H9 (cell line): ENCODE results near the gene CNIH2. TPM values are rescaled to one million over a fixed set of nuclear protein-coding genes. Genes with fewer than 3 reads are reported as not detected.

Experiments
- DNase-seq: peaks from one replicate; pipeline ENCODE4 v3.0.0-alpha.2; 2017
- H2AFZ ChIP-seq: one replicate; pipeline ENCODE4 v1.6.1; 2013; ENCODE audit warnings: mild to moderate bottlenecking, low read length, control low read depth, moderate library complexity
- H2AK5ac ChIP-seq: 2 replicates; pipeline ENCODE4 v1.6.1; 2013; ENCODE audit warnings: low read length, control low read depth, mixed read lengths; ENCODE audit not compliant: insufficient read length
- H2BK120ac ChIP-seq: one replicate; pipeline ENCODE4 v1.6.1; 2013; ENCODE audit warnings: low read depth, mild to moderate bottlenecking, low read length, control low read depth, inconsistent platforms; ENCODE audit not compliant: poor library complexity, severe bottlenecking
- H2BK12ac ChIP-seq: 2 replicates; pipeline ENCODE4 v1.6.1; 2013; ENCODE audit warnings: low read length, control low read depth, mixed read lengths, low read depth; ENCODE audit not compliant: insufficient read length
- H2BK15ac ChIP-seq: 2 replicates; pipeline ENCODE4 v1.6.1; 2013; ENCODE audit warnings: low read depth, low read length, control low read depth
- H2BK20ac ChIP-seq: one replicate; pipeline ENCODE4 v1.6.1; 2013; ENCODE audit warnings: low read depth, mild to moderate bottlenecking, low read length, control low read depth, inconsistent platforms; ENCODE audit not compliant: poor library complexity, severe bottlenecking
- H2BK5ac ChIP-seq: 2 replicates; pipeline ENCODE4 v1.6.1; 2013; ENCODE audit warnings: low read length, control low read depth, mixed read lengths; ENCODE audit not compliant: insufficient read length
- H3K14ac ChIP-seq: 2 replicates; pipeline ENCODE4 v1.6.1; 2013; ENCODE audit warnings: low read length, control low read depth; ENCODE audit not compliant: insufficient read depth
- H3K18ac ChIP-seq: 2 replicates; pipeline ENCODE4 v1.6.1; 2013; ENCODE audit warnings: low read depth, mild to moderate bottlenecking, mixed read lengths, low read length, control low read depth; ENCODE audit not compliant: insufficient read length
- H3K23ac ChIP-seq: 2 replicates; pipeline ENCODE4 v1.6.1; 2013; ENCODE audit warnings: low read length, control low read depth, mixed read lengths, low read depth; ENCODE audit not compliant: insufficient read length
- H3K23me2 ChIP-seq: 2 replicates; pipeline ENCODE4 v1.6.1; 2013; ENCODE audit warnings: low read depth, mild to moderate bottlenecking, mixed read lengths, low read length, control low read depth; ENCODE audit not compliant: insufficient read length, poor library complexity, severe bottlenecking
- H3K27ac ChIP-seq: 2 replicates; pipeline ENCODE4 v1.5.1; 2013; ENCODE audit warnings: low read length, control low read depth, mixed read lengths, low read depth; ENCODE audit not compliant: insufficient read length
- H3K27me3 ChIP-seq: 2 replicates; pipeline ENCODE4 v1.6.1; 2013; ENCODE audit warnings: low read length, control low read depth, inconsistent platforms; ENCODE audit not compliant: insufficient read depth
- H3K4ac ChIP-seq: 2 replicates; pipeline ENCODE4 v1.6.1; 2013; ENCODE audit warnings: low read depth, mild to moderate bottlenecking, control low read depth, inconsistent platforms, low read length, moderate library complexity
- H3K4me1 ChIP-seq: 2 replicates; pipeline ENCODE4 v1.6.1; 2013; ENCODE audit warnings: low read length, control low read depth, inconsistent platforms; ENCODE audit not compliant: insufficient read depth
- H3K4me2 ChIP-seq: 2 replicates; pipeline ENCODE4 v1.6.1; 2013; ENCODE audit warnings: low read length, control low read depth, mixed read lengths; ENCODE audit not compliant: insufficient read length, insufficient read depth
- H3K56ac ChIP-seq: 2 replicates; pipeline ENCODE4 v1.6.1; 2013; ENCODE audit warnings: low read depth, mild to moderate bottlenecking, mixed read lengths, low read length, control low read depth; ENCODE audit not compliant: insufficient read length
- H3K79me1 ChIP-seq: 2 replicates; pipeline ENCODE4 v1.6.1; 2013; ENCODE audit warnings: low read depth, mild to moderate bottlenecking, moderate library complexity, low read length, control low read depth, inconsistent platforms; ENCODE audit not compliant: insufficient read depth, poor library complexity, severe bottlenecking
- H3K79me2 ChIP-seq: 2 replicates; pipeline ENCODE4 v1.6.1; 2013; ENCODE audit warnings: low read length, control low read depth, inconsistent platforms; ENCODE audit not compliant: insufficient read depth
- H3K9ac ChIP-seq: 2 replicates; pipeline ENCODE4 v1.6.1; 2013; ENCODE audit warnings: low read length, control low read depth, mixed read lengths; ENCODE audit not compliant: insufficient read length; ENCODE audit errors: extremely low read depth
- H3K9me3 ChIP-seq: one replicate; pipeline ENCODE4 v1.6.1; 2013; ENCODE audit warnings: low read depth, low read length, inconsistent platforms; ENCODE audit not compliant: control insufficient read depth
- H3T11ph ChIP-seq: one replicate; pipeline ENCODE4 v1.6.1; 2013; ENCODE audit warnings: mild to moderate bottlenecking, low read length, control low read depth, inconsistent platforms
- H4K20me1 ChIP-seq: one replicate; pipeline ENCODE4 v1.6.1; 2013; ENCODE audit not compliant: control insufficient read depth, insufficient read length, insufficient read depth
- H4K5ac ChIP-seq: 2 replicates; pipeline ENCODE4 v1.6.1; 2013; ENCODE audit warnings: low read depth, mild to moderate bottlenecking, mixed read lengths, low read length, control low read depth; ENCODE audit not compliant: insufficient read length
- H4K8ac ChIP-seq: replicated peaks from 2 replicates; pipeline ENCODE4 v1.6.1; 2013; ENCODE audit warnings: low read length, control low read depth, mixed read lengths, low read depth; ENCODE audit not compliant: insufficient read length
- H4K91ac ChIP-seq: 2 replicates; pipeline ENCODE4 v1.6.1; 2013; ENCODE audit warnings: low read depth, mild to moderate bottlenecking, moderate library complexity, mixed read lengths, low read length, control low read depth; ENCODE audit not compliant: insufficient read length
- H3K27ac Mint-ChIP-seq, 3 experiments: 2 replicates in 2 of 3; 3 replicates in 1 of 3; pipeline ENCODE4 v1.8.0; 2020 to 2021; ENCODE audit warnings: mixed read lengths in 3 of 3, mild to moderate bottlenecking in 1 of 3, moderate library complexity in 1 of 3
- H3K27me3 Mint-ChIP-seq: 2 replicates; pipeline ENCODE4 v1.8.0; 2021; ENCODE audit warnings: low read depth, mild to moderate bottlenecking, moderate library complexity, mixed read lengths
- H3K36me3 Mint-ChIP-seq, 3 experiments: 2 replicates in 2 of 3; 3 replicates in 1 of 3; pipeline ENCODE4 v1.8.0; 2020 to 2021; ENCODE audit warnings: low read depth in 3 of 3, mixed read lengths in 3 of 3; ENCODE audit not compliant: insufficient read depth in 1 of 3
- H3K4me1 Mint-ChIP-seq, 2 experiments: 2 replicates each; pipeline ENCODE4 v1.8.0; 2020; ENCODE audit warnings: mixed read lengths in 2 of 2
- H3K4me3 Mint-ChIP-seq, 2 experiments: 2 replicates in 1 of 2; 3 replicates in 1 of 2; pipeline ENCODE4 v1.8.0; 2020 to 2021; ENCODE audit warnings: mild to moderate bottlenecking in 2 of 2, mixed read lengths in 2 of 2, moderate library complexity in 1 of 2
- H3K9me3 Mint-ChIP-seq, 2 experiments: 2 replicates in 1 of 2; 3 replicates in 1 of 2; pipeline ENCODE4 v1.8.0; 2020; ENCODE audit warnings: mild to moderate bottlenecking in 2 of 2, mixed read lengths in 2 of 2, moderate library complexity in 1 of 2
- CTCF ChIP-seq: fragments of 200-600 bp; sonication (generic); conservative IDR thresholded peaks from 3 replicates; pipeline ENCODE4 v1.8.0; 2021; ENCODE audit warnings: antibody characterized with exemption, mild to moderate bottlenecking
- WGBS: extraction: QIAGEN DNeasy Blood & Tissue Kit; methylation state at CpG from one replicate; pipeline ENCODE4 v1.1.7; 2013; ENCODE audit warnings: missing lambda C conversion rate, low lambda C conversion rate, mixed read lengths; ENCODE audit not compliant: insufficient read length; ENCODE audit errors: extremely low coverage; 5-methylcytosine and 5-hydroxymethylcytosine counted together
- total RNA-seq: library from RNA; stranded (reverse); gene quantifications from 2 replicates; pipeline ENCODE4 v1.2.1, GENCODE V29; 2021

The CNIH2 gene
- total RNA-seq, 1 experiment from 2014 or later, result 12.0 TPM

- Histone ChIP-seq H3K4me2 (no peak overlapping the region), H2AK5ac (no peak overlapping the region), H3K79me1 (no peaks in the 10 kb centered on the region), H3K14ac (no peak overlapping the region), H4K8ac (no peak overlapping the region), H3T11ph (no peak overlapping the region), H3K4me1 (no peaks in the 10 kb centered on the region; the same call in 1 of the 2 replicates), H3K23me2 (no peaks in the 10 kb centered on the region), H3K23ac (no peak overlapping the region), H2BK5ac (no peak overlapping the region), H3K56ac (no peak overlapping the region), H3K79me2 (no peaks in the 10 kb centered on the region), H3K9me3 (no peaks in the 10 kb centered on the region), H2BK12ac (no peak overlapping the region), H2BK20ac (no peak overlapping the region), H3K4ac (no peak overlapping the region), H4K20me1 (no peaks in the 10 kb centered on the region), H4K91ac (no peak overlapping the region), H3K18ac (no peak overlapping the region), H2BK120ac (no peak overlapping the region), H4K5ac (no peak overlapping the region), H2BK15ac (no peak overlapping the region), H2AFZ (no peak overlapping the region), H3K9ac (no peak overlapping the region), H3K27me3 (no peaks in the 10 kb centered on the region), H3K27ac (no peak overlapping the region)
- Mint-ChIP-seq H3K9me3 (no peaks in the 10 kb centered on the region), H3K4me3 (no peak overlapping the region), H3K36me3 (no peaks in the 10 kb centered on the region), H3K27ac (no peak overlapping the region; a peak in 2 of 7 replicates), H3K4me1 (peaks cover 7 to 9% of the 10 kb centered on the region in 2 experiments), H3K27me3 (peaks cover 7% of the 10 kb centered on the region)
- no CpG with 5 or more reads among the region's 12 CpGs for WGBS
- DNase-seq, result no peak
- TF ChIP-seq CTCF, result no peak
Observed at GRCh38 chr11:66302656-66303055, 24.7 kb downstream of the CNIH2 start.
